NCI-H2227 (cell line): Measurements from ENCODE around the gene FOXK2.

ENCODE experiments used
- DNase-seq: peaks from one replicate; lab custom pipeline; 2025; ENCODE audit not compliant: unreplicated experiment; lab: John Stamatoyannopoulos, UW

The FOXK2 gene

GRCh38 chr17:82602487-82602886, 83.0 kb downstream of the FOXK2 start:
- no peak for DNase-seq

DNA sequence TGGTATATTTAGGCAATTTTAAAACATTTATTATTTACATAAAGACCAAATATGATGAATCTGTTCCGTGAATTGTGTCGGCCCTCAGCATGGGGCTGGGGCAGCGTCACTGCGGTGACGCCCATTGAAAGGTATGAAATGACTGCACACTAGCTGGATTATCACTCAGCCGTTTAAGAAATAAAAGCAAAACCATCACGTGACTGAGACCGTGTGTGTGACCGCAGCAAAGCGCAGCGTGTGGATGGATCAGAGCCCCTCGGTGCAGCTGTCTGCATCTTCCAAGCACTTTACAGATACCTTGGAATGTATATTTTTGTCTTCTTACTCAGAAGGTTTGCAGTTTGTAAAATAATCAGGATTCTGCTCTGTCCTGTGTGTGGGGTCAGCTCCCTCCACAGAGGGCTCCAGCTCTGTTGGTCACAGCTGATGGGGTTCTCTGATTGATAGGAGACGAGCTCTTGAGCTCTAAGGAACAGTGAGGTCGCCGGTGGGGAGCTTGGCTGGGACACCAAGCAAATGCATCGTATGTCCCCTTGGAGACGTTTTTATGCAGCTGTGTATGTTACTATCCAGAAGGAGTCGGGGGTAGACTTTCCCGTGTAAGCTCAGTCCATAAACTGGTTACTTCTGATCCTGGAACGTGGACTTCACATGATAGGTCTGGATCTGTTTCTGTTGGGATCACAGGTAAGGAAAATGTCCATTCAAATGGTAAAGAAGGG, 83.6 kb downstream of the FOXK2 start:
- no peak for DNase-seq

DNA sequence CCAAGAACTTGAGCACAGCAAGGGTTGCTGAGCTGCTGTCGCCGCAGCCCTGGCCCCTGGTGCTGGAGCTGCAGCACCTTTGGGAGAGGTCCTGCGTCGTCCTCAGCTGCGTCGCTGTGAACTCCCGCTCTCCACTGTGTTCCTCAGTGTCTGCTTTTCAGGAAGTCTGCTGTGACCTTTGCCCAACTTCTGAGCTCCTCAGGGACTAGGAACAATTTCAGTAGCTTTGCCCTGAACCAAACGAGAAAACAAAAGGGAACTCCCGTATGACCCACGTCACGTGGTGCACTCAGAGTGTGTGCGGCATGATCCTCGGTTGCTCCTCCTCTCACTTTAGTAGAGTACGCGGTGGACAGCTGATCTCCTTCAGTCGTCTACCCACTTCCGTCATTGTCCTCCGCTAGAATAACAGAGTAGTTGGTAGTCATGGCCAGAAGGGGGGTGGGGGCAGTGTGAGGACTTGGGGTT, 84.5 kb downstream of the FOXK2 start:
- DNase-seq: no peak

DNA sequence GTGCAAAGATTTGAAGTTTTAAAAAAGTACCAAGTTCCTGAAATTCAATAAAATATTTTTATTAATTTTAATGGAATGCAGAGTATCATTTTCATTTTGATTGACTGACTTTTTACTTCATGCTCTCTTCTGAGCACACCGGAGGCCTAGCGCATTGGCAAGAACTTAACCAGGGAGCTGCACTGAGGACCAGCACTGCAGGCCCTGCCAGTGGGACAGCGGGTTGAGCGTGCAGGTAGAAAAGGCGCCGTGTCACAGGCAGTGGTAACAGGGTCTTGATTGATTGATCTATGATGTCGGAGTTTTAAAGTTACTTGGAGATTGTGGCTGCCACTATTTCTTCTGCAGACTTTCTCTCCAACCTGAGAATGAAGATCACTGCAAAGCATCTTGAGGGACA, 85.0 kb downstream of the FOXK2 start:
- no peak for DNase-seq

DNA sequence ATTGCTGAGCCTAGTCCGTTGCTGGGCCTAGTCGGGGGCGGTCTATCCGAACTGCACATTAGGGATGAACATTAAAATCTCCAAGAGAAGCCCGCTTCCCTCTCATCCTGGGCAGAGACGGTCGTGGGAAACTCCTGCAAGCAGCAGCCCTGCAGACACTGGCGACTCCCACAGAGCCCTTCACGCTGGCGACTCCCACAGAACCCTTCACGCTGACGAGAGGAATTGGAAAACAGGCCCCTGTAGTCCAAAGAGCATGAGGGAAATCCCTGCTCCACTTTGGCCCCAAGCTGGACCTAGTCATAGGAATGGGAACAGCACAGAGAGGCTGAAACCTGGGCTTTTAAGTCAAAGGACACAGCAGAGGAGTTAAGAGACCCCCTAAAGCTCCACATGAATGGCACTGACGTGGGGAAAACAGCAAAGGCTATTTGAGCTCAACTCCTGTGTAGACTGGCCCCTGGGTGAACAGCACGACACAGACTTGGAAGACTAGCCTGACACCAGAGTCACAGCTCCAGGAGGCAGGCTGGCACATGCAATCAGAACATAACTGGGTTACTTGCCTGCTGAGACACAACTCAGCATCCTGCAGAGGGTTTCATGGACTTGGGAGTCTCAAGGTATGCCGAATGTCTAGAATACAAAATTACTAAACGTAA, 86.5 kb downstream of the FOXK2 start:
- no peak for DNase-seq

DNA sequence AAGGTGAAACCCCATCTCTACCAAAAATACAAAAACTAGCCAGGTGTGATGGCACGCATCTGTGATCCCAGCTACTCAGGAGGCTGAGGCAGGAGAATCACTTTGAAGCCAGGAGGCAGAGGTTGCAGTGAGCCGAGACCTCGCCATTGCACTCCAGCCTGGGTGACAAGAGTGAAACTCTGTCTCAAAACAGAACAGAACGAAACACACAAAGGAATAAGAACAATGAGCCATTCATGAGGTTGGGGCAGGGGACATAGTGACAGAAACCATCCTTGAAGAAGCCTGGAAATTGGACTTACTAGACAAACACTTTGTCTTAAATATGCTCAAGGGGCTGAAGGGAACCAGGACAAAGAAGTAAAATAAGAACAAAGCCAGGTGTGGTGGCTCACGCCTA, 89.3 kb downstream of the FOXK2 start:
- DNase-seq: no peak

DNA sequence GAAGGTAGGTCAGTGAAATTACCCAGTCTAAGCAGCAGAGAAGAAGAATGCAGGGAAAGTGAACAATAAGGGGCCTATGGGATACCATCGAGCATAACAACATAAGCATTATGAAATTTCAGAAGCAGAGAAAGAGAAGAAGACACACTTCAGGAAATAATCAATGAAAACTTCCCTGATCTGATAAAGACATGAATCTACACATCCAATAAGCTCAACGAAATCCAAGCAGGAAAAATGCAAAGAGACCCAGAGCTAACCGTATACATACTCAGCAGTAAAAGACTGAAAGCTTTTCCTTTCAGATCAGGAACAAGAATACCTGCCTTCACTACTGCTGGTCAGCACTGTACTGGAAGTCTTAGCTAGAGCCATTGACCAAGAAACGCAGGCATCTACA, 90.1 kb downstream of the FOXK2 start:
- no peak for DNase-seq

- DNase-seq: peak; percentile 90
These were observed 91.9 kb downstream of the FOXK2 start for GRCh38 chr17:82611140-82612058.

DNA sequence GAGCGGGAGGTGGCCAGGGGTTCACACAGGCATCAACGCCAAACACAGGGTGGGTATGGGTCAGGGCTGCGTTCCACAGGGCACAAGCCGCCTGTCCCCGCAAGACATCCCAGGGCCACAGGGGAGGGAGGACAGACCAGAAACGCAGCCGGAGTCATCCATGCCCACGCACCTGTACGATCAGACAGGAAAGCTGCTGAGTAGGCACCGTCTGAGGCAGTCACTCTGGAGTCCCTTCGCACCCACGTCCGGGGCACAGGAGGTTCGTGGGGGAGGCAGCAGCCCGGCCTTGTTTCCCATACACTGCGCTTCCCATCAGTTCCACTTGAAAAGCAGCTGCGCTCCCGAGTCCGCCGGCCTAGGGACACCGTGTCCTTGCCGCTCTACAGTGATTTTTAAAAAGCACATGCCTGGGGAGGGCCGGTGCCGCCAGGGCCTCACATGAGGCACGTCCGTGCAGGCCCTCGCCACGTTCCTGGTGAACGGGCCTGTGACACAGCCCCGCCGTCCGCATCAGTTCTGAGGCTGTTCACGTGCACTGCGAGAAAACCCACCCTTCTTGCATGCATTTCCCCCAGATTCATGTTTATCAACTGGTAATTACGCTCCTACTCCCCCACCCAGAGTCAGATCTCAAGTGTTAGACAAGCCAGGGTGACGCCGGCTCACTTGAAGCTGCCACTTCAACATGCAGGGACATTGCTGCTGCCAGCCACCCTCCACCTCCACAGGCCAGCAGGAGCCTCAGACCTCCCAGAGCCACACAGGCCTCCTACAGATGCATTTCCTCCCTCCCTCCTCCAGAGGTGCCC, 94.0 kb downstream of the FOXK2 start:
- no peak for DNase-seq

DNA sequence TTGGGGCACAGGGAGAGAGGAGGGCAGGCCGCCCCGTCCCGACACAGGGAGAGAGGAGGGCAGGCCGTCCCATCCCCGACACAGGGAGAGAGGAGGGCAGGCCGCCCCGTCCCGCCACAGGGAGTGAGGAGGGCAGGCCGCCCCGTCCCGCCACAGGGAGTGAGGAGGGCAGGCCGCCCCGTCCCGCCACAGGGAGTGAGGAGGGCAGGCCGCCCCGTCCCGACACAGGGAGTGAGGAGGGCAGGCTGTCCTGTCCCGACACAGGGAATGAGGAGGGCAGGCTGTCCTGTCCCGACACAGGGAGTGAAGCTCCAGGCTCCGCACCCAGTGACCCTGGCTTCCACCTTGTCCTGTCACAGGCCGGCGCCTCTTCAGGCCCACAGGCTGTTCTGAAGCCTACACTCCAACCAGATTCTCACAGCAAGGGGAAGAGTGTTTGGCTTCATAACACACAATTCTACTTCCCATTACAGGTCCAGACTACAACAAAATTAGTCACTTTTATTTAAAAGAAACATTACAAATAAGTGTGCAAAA, 94.6 kb downstream of the FOXK2 start:
- no peak for DNase-seq

DNA sequence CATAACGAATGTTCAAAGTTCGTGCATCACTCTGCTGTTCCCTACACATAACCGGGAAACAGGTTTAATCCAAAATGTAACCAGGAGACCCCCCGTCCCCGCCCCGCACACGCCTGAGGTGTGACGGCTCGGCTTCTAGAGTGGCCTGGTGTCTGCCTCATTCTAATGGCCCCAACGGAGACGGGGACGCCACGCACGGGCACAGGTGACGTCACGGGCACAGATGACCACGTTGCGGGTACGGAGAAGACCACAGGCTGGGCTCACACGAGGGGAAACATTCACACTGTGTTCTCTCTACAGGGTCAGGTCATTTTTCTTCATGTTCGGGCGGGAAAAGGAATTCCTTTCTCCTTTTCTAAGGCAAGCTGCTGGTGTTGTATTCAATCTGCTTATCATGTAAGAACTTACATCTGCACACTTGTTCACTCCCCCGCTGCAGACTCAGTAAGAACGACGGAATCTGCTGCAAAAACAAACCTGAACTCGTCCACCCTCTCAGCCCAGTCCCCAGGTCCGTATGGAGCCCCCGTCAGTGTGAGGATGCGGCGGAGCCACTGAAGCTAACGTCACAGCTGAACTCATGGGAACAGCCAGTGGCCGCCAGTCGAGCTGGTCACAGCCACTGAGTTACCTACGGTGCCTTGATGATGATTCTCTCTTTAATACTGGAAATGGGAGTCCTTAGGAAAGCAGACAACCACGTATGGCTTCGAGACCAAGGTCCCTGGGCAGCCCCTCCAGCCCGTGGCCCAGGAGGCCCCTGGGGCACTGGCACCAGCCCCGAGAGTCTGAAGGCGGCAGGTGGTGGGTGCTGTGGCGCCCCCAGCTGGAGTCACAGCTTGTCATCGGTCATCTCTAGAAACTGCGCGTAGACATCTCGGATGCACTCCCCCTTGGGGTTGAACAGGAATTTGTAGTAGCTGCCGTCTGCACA, 95.8 kb downstream of the FOXK2 start:
- DNase-seq: no peak

GRCh38 chr17:82616021-82616711, 96.6 kb downstream of the FOXK2 start:
- DNase-seq: no peak

DNA sequence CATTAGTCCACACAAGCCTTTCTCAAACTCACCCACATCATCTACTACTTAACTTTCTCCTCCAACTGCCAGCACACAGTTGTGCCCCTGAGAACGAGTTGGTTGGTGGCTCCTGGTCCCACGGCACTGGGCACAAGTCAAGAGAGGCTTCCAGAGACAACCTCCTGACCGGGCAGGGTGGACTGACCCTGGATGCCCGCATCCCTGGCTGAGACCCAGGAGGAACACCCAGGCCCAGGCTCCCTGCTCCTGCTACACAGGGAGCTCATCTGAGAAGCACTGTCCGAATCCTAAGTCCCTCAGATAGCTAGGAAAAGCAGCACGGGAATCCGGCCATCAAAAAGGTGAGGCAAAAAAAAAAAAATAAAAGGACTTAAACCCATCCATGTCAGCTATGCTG, 99.7 kb downstream of the FOXK2 start:
- no peak for DNase-seq

DNA sequence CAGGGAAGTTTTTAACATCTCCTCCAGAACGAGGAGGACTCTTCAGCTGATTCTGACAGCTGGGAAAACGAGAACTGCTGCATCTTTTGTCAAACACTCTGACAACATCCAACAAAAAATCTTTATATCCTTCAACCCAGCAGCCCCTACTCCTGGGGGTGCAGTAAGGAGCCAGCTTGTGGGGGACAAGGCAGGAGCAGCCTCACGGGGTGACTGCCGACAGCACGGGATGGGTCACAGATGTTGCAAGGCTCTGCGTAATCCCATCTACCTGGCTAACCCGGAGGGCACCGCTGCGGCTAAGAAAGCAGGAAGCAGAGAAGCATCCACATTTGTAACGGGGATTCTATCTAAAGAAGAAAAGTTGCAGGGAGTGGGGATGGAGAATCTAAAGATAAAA, 100.1 kb downstream of the FOXK2 start:
- no peak for DNase-seq

GRCh38 chr17:82623707-82624106, 104.2 kb downstream of the FOXK2 start:
- DNase-seq: no peak

GRCh38 chr17:82627405-82627804, 107.9 kb downstream of the FOXK2 start:
- no peak for DNase-seq

DNA sequence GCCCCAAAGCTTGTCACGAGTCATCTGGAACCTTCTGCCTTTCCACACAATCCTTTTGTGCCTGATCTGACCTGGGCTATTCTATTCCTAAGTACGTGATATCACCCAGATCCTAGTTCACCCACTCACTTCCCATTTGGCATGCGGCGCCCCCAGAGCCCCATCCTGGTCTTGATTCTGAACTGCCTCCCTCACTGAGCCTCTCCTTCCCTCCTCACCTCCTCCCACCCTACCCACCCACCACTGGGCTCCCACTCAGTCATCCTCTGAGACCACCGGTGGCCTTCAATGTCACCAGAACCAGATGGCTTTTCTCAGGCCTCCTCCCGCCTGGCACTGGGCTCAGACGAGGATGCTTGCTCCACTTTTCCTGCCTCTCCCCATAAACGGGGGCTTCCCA, 110.2 kb downstream of the FOXK2 start:
- DNase-seq: no peak

- DNase-seq: no peak
These were observed 110.7 kb downstream of the FOXK2 start for GRCh38 chr17:82630212-82630611.

- DNase-seq: no peak
These were observed 112.0 kb downstream of the FOXK2 start for GRCh38 chr17:82631544-82631943.
